Astrocyte (in vitro differentiated cells and primary cell): ENCODE results near the gene ADAM33. TPM values are rescaled to one million over a fixed set of nuclear protein-coding genes. Genes with fewer than 3 reads are reported as not detected.
A peak's percentile ranks its signal among the peaks of the same experiment; 100 is the strongest.

Experiments
- DNase-seq: peaks from one replicate; pipeline ENCODE4 v3.0.0-alpha.2; 2010; ENCODE audit warnings: low read depth
- FAIRE-seq: peaks from 2 replicates; lab custom pipeline; 2011; peaks lifted over from hg19 to GRCh38; lab: Jason Lieb, UNC
- H2AFZ ChIP-seq: 2 replicates; pipeline ENCODE4 v1.6.0; 2012; ENCODE audit warnings: low read depth, low read length, inconsistent platforms
- H3K27ac ChIP-seq: 2 replicates; pipeline ENCODE4 v1.5.1; 2011; ENCODE audit warnings: low read depth, low read length, inconsistent platforms
- H3K27me3 ChIP-seq: 2 replicates; pipeline ENCODE4 v1.6.0; 2011; ENCODE audit warnings: low read length, inconsistent platforms; ENCODE audit not compliant: insufficient read depth
- H3K36me3 ChIP-seq: 2 replicates; pipeline ENCODE4 v1.5.1; 2011; ENCODE audit warnings: low read length, inconsistent platforms; ENCODE audit not compliant: insufficient read depth
- H3K4me1 ChIP-seq: 2 replicates; pipeline ENCODE4 v1.5.1; 2011; ENCODE audit warnings: low read length, inconsistent platforms; ENCODE audit not compliant: insufficient read depth
- H3K4me2 ChIP-seq: 2 replicates; pipeline ENCODE4 v1.6.0; 2012; ENCODE audit warnings: low read length, inconsistent platforms
- H3K4me3 ChIP-seq: 2 replicates; pipeline ENCODE4 v1.5.1; 2011; ENCODE audit warnings: low read depth, mild to moderate bottlenecking, low read length, inconsistent platforms; ENCODE audit not compliant: insufficient read depth
- H3K79me2 ChIP-seq: 2 replicates; pipeline ENCODE4 v1.6.0; 2012; ENCODE audit warnings: mild to moderate bottlenecking, low read length, inconsistent platforms; ENCODE audit not compliant: insufficient read depth
- H3K9ac ChIP-seq: 2 replicates; pipeline ENCODE4 v1.6.0; 2012; ENCODE audit warnings: mild to moderate bottlenecking, low read length, inconsistent platforms
- H3K9me3 ChIP-seq: 2 replicates; pipeline ENCODE4 v1.5.1; 2012; ENCODE audit warnings: low read depth, mild to moderate bottlenecking, low read length, inconsistent platforms; ENCODE audit not compliant: insufficient read depth
- H4K20me1 ChIP-seq: 2 replicates; pipeline ENCODE4 v1.6.0; 2012; ENCODE audit warnings: low read length, inconsistent platforms; ENCODE audit not compliant: insufficient read depth
- H3K27ac Mint-ChIP-seq: one replicate; pipeline ENCODE4 v1.8.0; 2021; ENCODE audit warnings: mild to moderate bottlenecking, mixed read lengths; ENCODE audit not compliant: unreplicated experiment
- H3K27me3 Mint-ChIP-seq: one replicate; pipeline ENCODE4 v1.8.0; 2021; ENCODE audit warnings: low read depth, mixed read lengths; ENCODE audit not compliant: unreplicated experiment
- H3K36me3 Mint-ChIP-seq: one replicate; pipeline ENCODE4 v1.8.0; 2021; ENCODE audit warnings: low read depth, mixed read lengths; ENCODE audit not compliant: unreplicated experiment
- H3K4me1 Mint-ChIP-seq: one replicate; pipeline ENCODE4 v1.8.0; 2021; ENCODE audit warnings: low read depth, mixed read lengths; ENCODE audit not compliant: unreplicated experiment
- H3K4me3 Mint-ChIP-seq: one replicate; pipeline ENCODE4 v1.8.0; 2021; ENCODE audit warnings: mild to moderate bottlenecking, moderate library complexity, mixed read lengths; ENCODE audit not compliant: unreplicated experiment
- H3K9me3 Mint-ChIP-seq: one replicate; pipeline ENCODE4 v1.8.0; 2021; ENCODE audit warnings: mild to moderate bottlenecking, mixed read lengths; ENCODE audit not compliant: unreplicated experiment
- CTCF ChIP-seq: IDR thresholded peaks from 2 replicates; pipeline ENCODE4 v1.5.1; 2011; ENCODE audit warnings: low read depth, mild to moderate bottlenecking, inconsistent platforms, low read length, moderate library complexity; ENCODE audit not compliant: insufficient read depth
- EZH2 ChIP-seq: IDR thresholded peaks from 2 replicates; pipeline ENCODE4 v1.6.1; 2012; ENCODE audit warnings: mild to moderate bottlenecking, low read length, inconsistent platforms; ENCODE audit not compliant: insufficient read depth
- total RNA-seq: library from RNA; stranded (reverse); gene quantifications from 2 replicates; pipeline ENCODE4 v1.2.1, GENCODE V29; 2021

The ADAM33 gene
- total RNA-seq, 1 donor from 2014 or later = 3.0 TPM

GRCh38 chr20:3686867-3687321 lies 5.1 kb upstream of the ADAM33 start:
- no peak for FAIRE-seq
- no peak overlapping the region for H3K4me3 Mint-ChIP-seq
- no peak overlapping the region for H3K9ac ChIP-seq

GRCh38 chr20:3686421-3686820 lies 4.6 kb upstream of the ADAM33 start:
- no peak overlapping the region for H3K4me3 ChIP-seq
- DNase-seq = no peak
- Mint-ChIP-seq H3K4me1 (peaks cover 4% of the 10 kb centered on the region), H3K4me3 (no peak overlapping the region), H3K9me3 (peaks cover 2% of the 10 kb centered on the region), H3K27ac (no peak overlapping the region), H3K27me3 (peaks cover 39% of the 10 kb centered on the region), H3K36me3 (no peaks in the 10 kb centered on the region)
- no peaks in the 10 kb centered on the region for H3K36me3 ChIP-seq
- H2AFZ ChIP-seq = peak overlapping the region; percentile 73
- no peak overlapping the region for H3K27ac ChIP-seq
- no peaks in the 10 kb centered on the region for H3K79me2 ChIP-seq
- no peak overlapping the region for H3K9ac ChIP-seq
- peaks cover 17% of the 10 kb centered on the region for H3K4me1 ChIP-seq
- H3K4me2 ChIP-seq = peak overlapping the region; percentile 69
- TF ChIP-seq CTCF (no peak), EZH2 (no peak)
- H4K20me1 ChIP-seq = no peaks in the 10 kb centered on the region
- FAIRE-seq = no peak
- H3K27me3 ChIP-seq = no peaks in the 10 kb centered on the region
- H3K9me3 ChIP-seq = no peaks in the 10 kb centered on the region

More at GRCh38 chr20:3686867-3687321, 5.1 kb upstream of the ADAM33 start:
- Histone ChIP-seq H3K9me3 (no peaks in the 10 kb centered on the region), H3K4me2 (peak overlapping the region; percentile 69), H3K79me2 (no peaks in the 10 kb centered on the region), H3K27ac (no peak overlapping the region), H3K4me1 (peaks cover 15% of the 10 kb centered on the region), H3K27me3 (no peaks in the 10 kb centered on the region), H3K4me3 (no peak overlapping the region), H2AFZ (peak overlapping the region; percentile 73), H3K36me3 (no peaks in the 10 kb centered on the region), H4K20me1 (no peaks in the 10 kb centered on the region)
- Mint-ChIP-seq H3K27me3 (peaks cover 41% of the 10 kb centered on the region), H3K36me3 (no peaks in the 10 kb centered on the region), H3K9me3 (peaks cover 2% of the 10 kb centered on the region), H3K4me1 (peaks cover 4% of the 10 kb centered on the region), H3K27ac (peak overlapping the region; percentile 12)
- peak; percentile 89 for DNase-seq
- TF ChIP-seq CTCF = peak; percentile 20
- TF ChIP-seq EZH2 = no peak

GRCh38 chr20:3685341-3685740 lies 3.5 kb upstream of the ADAM33 start:
- peaks cover 3% of the 10 kb centered on the region for H3K27me3 ChIP-seq
- peaks cover 25% of the 10 kb centered on the region for H3K4me1 ChIP-seq
- H3K27ac ChIP-seq = no peak overlapping the region
- Mint-ChIP-seq H3K4me1 (peaks cover 9% of the 10 kb centered on the region), H3K27me3 (peaks cover 40% of the 10 kb centered on the region), H3K27ac (no peak overlapping the region), H3K36me3 (no peaks in the 10 kb centered on the region), H3K9me3 (no peaks in the 10 kb centered on the region), H3K4me3 (no peak overlapping the region)
- H4K20me1 ChIP-seq = no peaks in the 10 kb centered on the region
- TF ChIP-seq EZH2 (no peak), CTCF (no peak)
- DNase-seq = no peak
- no peak overlapping the region for H2AFZ ChIP-seq
- no peak overlapping the region for H3K9ac ChIP-seq
- no peak overlapping the region for H3K4me2 ChIP-seq
- no peak overlapping the region for H3K4me3 ChIP-seq
- no peaks in the 10 kb centered on the region for H3K9me3 ChIP-seq
- no peaks in the 10 kb centered on the region for H3K36me3 ChIP-seq
- H3K79me2 ChIP-seq = no peaks in the 10 kb centered on the region
- FAIRE-seq = no peak
